Neural cell (in vitro differentiated cells): Measurements from ENCODE around the gene GABRR1. TPM values are rescaled to one million over a fixed set of nuclear protein-coding genes. Genes with fewer than 3 reads are reported as not detected.

Source experiments
- H2AFZ ChIP-seq: fragments of 200-600, 300-800 bp; sonication (generic), shearing (Covaris generic); 2 replicates; pipeline ENCODE4 v1.6.0; 2014; ENCODE audit warnings: low read depth, mild to moderate bottlenecking, antibody characterized with exemption, low read length, moderate library complexity
- H3F3A ChIP-seq: fragments of 200-600 bp; shearing (Covaris generic); 2 replicates; pipeline ENCODE4 v1.6.1; 2016; ENCODE audit warnings: mild to moderate bottlenecking, moderate library complexity, mixed read lengths, antibody characterized with exemption, low read length; ENCODE audit not compliant: insufficient read depth, poor library complexity, severe bottlenecking
- H3K27ac ChIP-seq: fragments of 200-600, 300-800 bp; sonication (generic), shearing (Covaris generic); 2 replicates; pipeline ENCODE4 v1.5.1; 2014; ENCODE audit warnings: mild to moderate bottlenecking, low read length, moderate library complexity
- H3K27me3 ChIP-seq: fragments of 300-800, 200-600 bp; sonication (generic), shearing (Covaris generic); 2 replicates; pipeline ENCODE4 v1.6.0; 2014; ENCODE audit warnings: mild to moderate bottlenecking, low read depth, low read length, moderate library complexity; ENCODE audit not compliant: insufficient read depth
- H3K36me3 ChIP-seq: fragments of 300-800, 200-600 bp; sonication (generic), shearing (Covaris generic); 2 replicates; pipeline ENCODE4 v1.5.1; 2014; ENCODE audit warnings: mild to moderate bottlenecking, antibody characterized with exemption, low read length, moderate library complexity; ENCODE audit not compliant: insufficient read depth
- H3K4me2 ChIP-seq: fragments of 300-800, 200-600 bp; sonication (generic), shearing (Covaris generic); 2 replicates; pipeline ENCODE4 v1.6.0; 2014; ENCODE audit warnings: mild to moderate bottlenecking, low read length
- H3K4me3 ChIP-seq: fragments of 300-800, 200-600 bp; sonication (generic), shearing (Covaris generic); 2 replicates; pipeline ENCODE4 v1.5.1; 2014; ENCODE audit warnings: mild to moderate bottlenecking, low read length, moderate library complexity
- H3K79me2 ChIP-seq: fragments of 200-600 bp; shearing (Covaris generic); replicated peaks from 2 replicates; pipeline ENCODE4 v1.6.0; 2014; ENCODE audit warnings: mild to moderate bottlenecking, low read length, moderate library complexity; ENCODE audit not compliant: insufficient read depth
- H3K9ac ChIP-seq: fragments of 300-800, 200-600 bp; sonication (generic), shearing (Covaris generic); 2 replicates; pipeline ENCODE4 v1.6.1; 2016; ENCODE audit warnings: mild to moderate bottlenecking, low read length, mixed read lengths
- H3K9me2 ChIP-seq: fragments of 200-600 bp; shearing (Covaris generic); 2 replicates; pipeline ENCODE4 v1.6.1; 2016; ENCODE audit warnings: mild to moderate bottlenecking, low read length, mixed read lengths; ENCODE audit not compliant: insufficient read depth
- H3K9me3 ChIP-seq: fragments of 200-600, 300-800 bp; sonication (generic), shearing (Covaris generic); 2 replicates; pipeline ENCODE4 v1.6.1; 2016; ENCODE audit warnings: mild to moderate bottlenecking, mixed run types, low read length, moderate library complexity, mixed read lengths
- H4K20me1 ChIP-seq: fragments of 200-600 bp; shearing (Covaris generic); 2 replicates; pipeline ENCODE4 v1.6.1; 2016; ENCODE audit warnings: mild to moderate bottlenecking, mixed run types; ENCODE audit not compliant: insufficient read depth
- EP300 ChIP-seq: fragments of 450-650 bp; conservative IDR thresholded peaks from 2 replicates; pipeline ENCODE4 v1.6.1; 2014; ENCODE audit warnings: antibody characterized with exemption, mild to moderate bottlenecking, moderate library complexity; ENCODE audit not compliant: poor library complexity, severe bottlenecking
- EZH2 ChIP-seq: fragments of 200-600, 300-800 bp; shearing (Covaris generic), sonication (generic); IDR thresholded peaks from 2 replicates; pipeline ENCODE4 v1.6.1; 2014; ENCODE audit warnings: antibody characterized with exemption, low read length, borderline replicate concordance, mild to moderate bottlenecking; ENCODE audit not compliant: insufficient read depth, poor library complexity, severe bottlenecking
- MXI1 ChIP-seq: fragments of 450-650 bp; conservative IDR thresholded peaks from 2 replicates; pipeline ENCODE4 v1.6.1; 2014; ENCODE audit warnings: antibody characterized with exemption, mild to moderate bottlenecking; ENCODE audit not compliant: poor library complexity, severe bottlenecking
- POLR2AphosphoS5 ChIP-seq: IDR thresholded peaks from 2 replicates; pipeline ENCODE4 v1.6.1; 2012
- RAD21 ChIP-seq: fragments of 450-650 bp; conservative IDR thresholded peaks from 2 replicates; pipeline ENCODE4 v1.6.1; 2014; ENCODE audit warnings: antibody characterized with exemption, mild to moderate bottlenecking, moderate library complexity
- SMC3 ChIP-seq: fragments of 450-650 bp; conservative IDR thresholded peaks from 2 replicates; pipeline ENCODE4 v1.6.1; 2014; ENCODE audit warnings: antibody characterized with exemption, mild to moderate bottlenecking, moderate library complexity; ENCODE audit not compliant: poor library complexity
- TAF1 ChIP-seq: IDR thresholded peaks from 2 replicates; pipeline ENCODE4 v1.6.1; 2012; ENCODE audit warnings: low read depth
- polyA plus RNA-seq: library from polyadenylated mRNA; depleted of rRNA; stranded (reverse); fragments of >200 nt; gene quantifications from 2 replicates; pipeline ENCODE4 v1.2.3, GENCODE V29; 2014
- TF ChIP-seq, protein P1 (sequence below): IDR thresholded peaks from 2 replicates; pipeline ENCODE4 v1.6.1; 2012; ENCODE audit warnings: borderline replicate concordance
- TF ChIP-seq, protein P2 (sequence below): fragments of 450-650 bp; IDR thresholded peaks from 2 replicates; pipeline ENCODE4 v1.5.1; 2014; ENCODE audit warnings: antibody characterized with exemption, mild to moderate bottlenecking, moderate library complexity; ENCODE audit not compliant: poor library complexity, severe bottlenecking

GABRR1 gene
- polyA plus RNA-seq, 1 donor from 2014 or later = not detected

DNA sequence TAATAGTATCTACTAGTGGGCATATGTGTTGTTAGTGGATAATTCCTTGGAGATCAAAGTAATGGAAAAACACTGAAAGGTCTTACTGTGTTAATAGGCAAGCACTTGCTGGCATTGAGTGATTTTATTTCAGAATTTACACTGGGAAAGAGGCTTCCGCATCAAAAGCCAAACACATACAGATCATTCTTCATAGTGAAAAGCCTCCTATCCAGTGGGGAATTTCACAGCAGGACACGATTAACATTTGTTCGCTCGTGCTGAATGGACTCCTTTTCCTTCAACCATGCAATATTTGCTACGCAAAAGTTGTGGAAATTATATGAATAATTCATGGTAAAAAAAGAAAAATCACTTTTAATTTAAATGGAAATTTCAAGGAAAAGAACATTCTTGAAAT lies 26.4 kb downstream of the GABRR1 start:
- TF ChIP-seq RAD21 = no peak
- TF ChIP-seq, protein P1, sequence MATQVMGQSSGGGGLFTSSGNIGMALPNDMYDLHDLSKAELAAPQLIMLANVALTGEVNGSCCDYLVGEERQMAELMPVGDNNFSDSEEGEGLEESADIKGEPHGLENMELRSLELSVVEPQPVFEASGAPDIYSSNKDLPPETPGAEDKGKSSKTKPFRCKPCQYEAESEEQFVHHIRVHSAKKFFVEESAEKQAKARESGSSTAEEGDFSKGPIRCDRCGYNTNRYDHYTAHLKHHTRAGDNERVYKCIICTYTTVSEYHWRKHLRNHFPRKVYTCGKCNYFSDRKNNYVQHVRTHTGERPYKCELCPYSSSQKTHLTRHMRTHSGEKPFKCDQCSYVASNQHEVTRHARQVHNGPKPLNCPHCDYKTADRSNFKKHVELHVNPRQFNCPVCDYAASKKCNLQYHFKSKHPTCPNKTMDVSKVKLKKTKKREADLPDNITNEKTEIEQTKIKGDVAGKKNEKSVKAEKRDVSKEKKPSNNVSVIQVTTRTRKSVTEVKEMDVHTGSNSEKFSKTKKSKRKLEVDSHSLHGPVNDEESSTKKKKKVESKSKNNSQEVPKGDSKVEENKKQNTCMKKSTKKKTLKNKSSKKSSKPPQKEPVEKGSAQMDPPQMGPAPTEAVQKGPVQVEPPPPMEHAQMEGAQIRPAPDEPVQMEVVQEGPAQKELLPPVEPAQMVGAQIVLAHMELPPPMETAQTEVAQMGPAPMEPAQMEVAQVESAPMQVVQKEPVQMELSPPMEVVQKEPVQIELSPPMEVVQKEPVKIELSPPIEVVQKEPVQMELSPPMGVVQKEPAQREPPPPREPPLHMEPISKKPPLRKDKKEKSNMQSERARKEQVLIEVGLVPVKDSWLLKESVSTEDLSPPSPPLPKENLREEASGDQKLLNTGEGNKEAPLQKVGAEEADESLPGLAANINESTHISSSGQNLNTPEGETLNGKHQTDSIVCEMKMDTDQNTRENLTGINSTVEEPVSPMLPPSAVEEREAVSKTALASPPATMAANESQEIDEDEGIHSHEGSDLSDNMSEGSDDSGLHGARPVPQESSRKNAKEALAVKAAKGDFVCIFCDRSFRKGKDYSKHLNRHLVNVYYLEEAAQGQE = peak; percentile 44
- TF ChIP-seq, protein P2, sequence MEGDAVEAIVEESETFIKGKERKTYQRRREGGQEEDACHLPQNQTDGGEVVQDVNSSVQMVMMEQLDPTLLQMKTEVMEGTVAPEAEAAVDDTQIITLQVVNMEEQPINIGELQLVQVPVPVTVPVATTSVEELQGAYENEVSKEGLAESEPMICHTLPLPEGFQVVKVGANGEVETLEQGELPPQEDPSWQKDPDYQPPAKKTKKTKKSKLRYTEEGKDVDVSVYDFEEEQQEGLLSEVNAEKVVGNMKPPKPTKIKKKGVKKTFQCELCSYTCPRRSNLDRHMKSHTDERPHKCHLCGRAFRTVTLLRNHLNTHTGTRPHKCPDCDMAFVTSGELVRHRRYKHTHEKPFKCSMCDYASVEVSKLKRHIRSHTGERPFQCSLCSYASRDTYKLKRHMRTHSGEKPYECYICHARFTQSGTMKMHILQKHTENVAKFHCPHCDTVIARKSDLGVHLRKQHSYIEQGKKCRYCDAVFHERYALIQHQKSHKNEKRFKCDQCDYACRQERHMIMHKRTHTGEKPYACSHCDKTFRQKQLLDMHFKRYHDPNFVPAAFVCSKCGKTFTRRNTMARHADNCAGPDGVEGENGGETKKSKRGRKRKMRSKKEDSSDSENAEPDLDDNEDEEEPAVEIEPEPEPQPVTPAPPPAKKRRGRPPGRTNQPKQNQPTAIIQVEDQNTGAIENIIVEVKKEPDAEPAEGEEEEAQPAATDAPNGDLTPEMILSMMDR = no peak
- TF ChIP-seq EP300 = no peak
- peak; percentile 17 for TF ChIP-seq POLR2AphosphoS5
- TF ChIP-seq TAF1 = no peak
- TF ChIP-seq EZH2 = no peak
- TF ChIP-seq SMC3 = no peak
- TF ChIP-seq MXI1 = no peak
- H3K9me3 ChIP-seq = no peaks in the 10 kb centered on the region
- H3K4me2 ChIP-seq = no peak overlapping the region
- no peak overlapping the region for H3K4me3 ChIP-seq
- no peak overlapping the region for H3K9ac ChIP-seq
- H4K20me1 ChIP-seq = no peaks in the 10 kb centered on the region
- no peaks in the 10 kb centered on the region for H3K36me3 ChIP-seq
- H3F3A ChIP-seq = no peaks in the 10 kb centered on the region
- no peak overlapping the region for H2AFZ ChIP-seq
- no peaks in the 10 kb centered on the region for H3K9me2 ChIP-seq
- H3K27me3 ChIP-seq = no peaks in the 10 kb centered on the region
- H3K79me2 ChIP-seq = no peaks in the 10 kb centered on the region
- no peak overlapping the region for H3K27ac ChIP-seq

DNA sequence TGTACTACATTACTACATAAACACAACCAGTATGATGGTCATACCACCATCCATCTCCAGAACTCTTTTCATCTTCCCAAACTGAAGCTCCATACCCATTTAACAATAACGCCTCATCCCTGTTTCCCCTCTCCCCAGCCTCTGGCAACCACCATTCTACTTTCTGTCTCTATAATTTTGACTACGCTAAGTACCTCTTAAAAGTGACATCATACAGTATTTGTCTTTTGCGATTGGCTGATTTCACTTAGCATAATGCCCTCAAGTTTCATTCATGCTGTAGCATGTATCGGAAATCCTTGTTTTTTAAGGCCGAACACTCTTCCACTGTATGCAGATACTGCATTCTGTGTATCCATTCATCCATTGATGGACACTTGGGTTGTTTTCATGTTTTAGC lies 29.7 kb downstream of the GABRR1 start:
- Histone ChIP-seq H3K4me2 (no peak overlapping the region), H2AFZ (no peak overlapping the region), H3K9me2 (no peaks in the 10 kb centered on the region), H3K79me2 (no peaks in the 10 kb centered on the region), H3K4me3 (no peak overlapping the region), H3K36me3 (no peaks in the 10 kb centered on the region), H3K9me3 (no peaks in the 10 kb centered on the region), H3K27me3 (no peaks in the 10 kb centered on the region), H3K27ac (no peak overlapping the region), H3K9ac (no peak overlapping the region), H3F3A (no peaks in the 10 kb centered on the region), H4K20me1 (no peaks in the 10 kb centered on the region)
- TF ChIP-seq POLR2AphosphoS5 = no peak

- Histone ChIP-seq H2AFZ (no peak overlapping the region), H3K27ac (no peak overlapping the region), H3K36me3 (no peaks in the 10 kb centered on the region), H3K27me3 (no peaks in the 10 kb centered on the region), H3K4me3 (no peak overlapping the region), H3K9me3 (no peaks in the 10 kb centered on the region), H3K4me2 (no peak overlapping the region), H3K79me2 (no peaks in the 10 kb centered on the region), H3F3A (no peaks in the 10 kb centered on the region), H3K9ac (no peak overlapping the region), H3K9me2 (no peaks in the 10 kb centered on the region), H4K20me1 (no peaks in the 10 kb centered on the region)
- TF ChIP-seq MXI1 (no peak), POLR2AphosphoS5 (no peak), SMC3 (no peak)
- TF ChIP-seq, protein P1 = no peak
Measured at GRCh38 chr6:89186762-89187161, 30.4 kb downstream of the GABRR1 start.
